NCI-H2029 (cell line): Measurements from ENCODE around the gene CX3CL1.

Experiments
- DNase-seq: peaks from one replicate; lab custom pipeline; 2025; lab: John Stamatoyannopoulos, UW

CX3CL1 gene

DNA sequence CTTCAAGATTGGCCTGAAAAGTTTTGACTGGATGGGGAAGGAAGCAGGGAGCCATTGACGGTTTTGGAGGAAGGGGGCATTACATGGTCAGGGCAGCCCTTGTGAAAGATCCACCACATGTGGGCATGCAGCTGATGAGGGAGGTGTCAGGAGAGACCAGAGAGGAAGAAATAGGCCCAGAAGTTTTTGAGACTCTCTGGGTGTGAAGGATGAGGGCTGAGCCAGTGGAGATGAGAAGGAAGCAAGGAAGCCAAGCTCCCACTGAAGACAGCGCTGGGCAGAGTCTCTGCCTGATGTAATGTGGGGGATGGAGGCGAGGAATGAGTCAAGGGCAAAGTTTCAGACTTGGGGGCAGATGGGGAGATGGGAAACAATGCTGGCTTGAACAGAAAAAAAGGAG lies 32.8 kb downstream of the CX3CL1 start:
- DNase-seq = no peak

DNA sequence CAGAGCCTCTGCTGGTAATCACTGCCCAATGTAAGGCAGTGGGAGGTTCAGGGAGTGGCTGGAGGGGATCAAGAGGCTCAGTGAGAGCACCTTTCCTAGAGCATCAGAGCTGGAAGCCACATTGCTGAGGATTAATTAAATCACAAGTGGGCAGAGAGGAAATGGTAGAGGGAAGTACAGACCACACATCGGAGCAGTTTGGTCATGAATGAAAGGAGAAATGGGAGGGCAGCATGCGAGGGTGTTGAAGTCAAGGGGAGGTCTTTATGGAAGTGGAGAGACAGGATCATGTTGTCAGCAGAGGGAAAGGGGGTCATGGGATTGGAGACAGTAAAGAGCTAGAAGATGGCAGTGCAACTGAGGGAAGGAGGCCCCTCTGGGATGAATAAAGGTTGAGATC lies 34.6 kb downstream of the CX3CL1 start:
- no peak for DNase-seq

DNA sequence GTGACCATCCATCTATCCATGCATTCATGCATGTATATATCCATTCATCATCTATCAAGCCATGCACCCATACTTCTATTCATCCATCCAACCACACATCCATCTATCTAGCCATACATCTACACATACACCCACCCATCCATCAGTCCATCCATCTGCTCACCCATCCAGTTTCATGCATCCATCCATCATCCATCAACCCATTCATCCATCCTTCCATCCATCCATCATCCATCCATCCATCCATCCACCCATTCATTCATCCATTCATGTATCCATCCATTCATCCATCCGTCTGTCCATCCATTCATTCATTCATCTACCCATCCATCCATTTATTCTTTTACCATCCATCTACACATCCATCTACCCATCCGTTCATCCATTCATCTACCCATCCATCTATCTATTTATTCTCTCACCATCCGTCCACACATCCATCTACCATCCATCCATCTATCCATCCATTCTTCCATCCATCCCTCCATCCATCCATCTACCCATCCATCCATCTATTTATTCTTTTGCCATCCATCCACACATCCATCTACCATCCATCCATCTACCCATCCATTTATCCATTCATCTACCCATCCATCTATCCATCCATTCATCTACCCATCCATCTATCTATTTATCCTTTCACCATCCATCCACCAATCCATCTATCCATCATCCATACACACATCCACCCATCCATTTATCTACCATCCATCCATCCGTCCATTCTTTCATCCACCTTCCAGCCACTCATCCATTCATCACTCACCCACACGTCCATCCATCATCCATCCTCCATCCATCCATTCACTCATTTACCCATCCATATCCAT lies 35.4 kb downstream of the CX3CL1 start:
- DNase-seq = no peak

DNA sequence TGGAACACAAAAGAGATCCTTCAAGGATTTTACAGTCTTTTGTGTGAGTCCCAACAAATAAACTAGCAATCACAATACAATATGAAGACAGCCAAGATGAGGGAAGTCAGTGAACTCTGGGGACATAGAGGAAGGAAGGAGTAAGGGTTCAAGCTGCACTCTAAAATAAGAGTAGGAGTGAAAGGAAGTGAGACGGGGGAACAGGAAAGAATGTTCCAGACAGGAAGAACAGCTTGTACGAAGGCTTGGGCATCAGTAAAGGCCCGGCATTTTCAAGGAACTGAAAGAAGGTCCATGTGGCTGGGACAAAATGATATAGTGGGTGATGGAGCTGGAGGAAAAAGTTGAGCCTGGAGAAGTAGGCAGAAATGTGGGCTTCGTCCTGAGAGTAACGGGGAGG lies 36.8 kb downstream of the CX3CL1 start:
- DNase-seq = no peak

DNA sequence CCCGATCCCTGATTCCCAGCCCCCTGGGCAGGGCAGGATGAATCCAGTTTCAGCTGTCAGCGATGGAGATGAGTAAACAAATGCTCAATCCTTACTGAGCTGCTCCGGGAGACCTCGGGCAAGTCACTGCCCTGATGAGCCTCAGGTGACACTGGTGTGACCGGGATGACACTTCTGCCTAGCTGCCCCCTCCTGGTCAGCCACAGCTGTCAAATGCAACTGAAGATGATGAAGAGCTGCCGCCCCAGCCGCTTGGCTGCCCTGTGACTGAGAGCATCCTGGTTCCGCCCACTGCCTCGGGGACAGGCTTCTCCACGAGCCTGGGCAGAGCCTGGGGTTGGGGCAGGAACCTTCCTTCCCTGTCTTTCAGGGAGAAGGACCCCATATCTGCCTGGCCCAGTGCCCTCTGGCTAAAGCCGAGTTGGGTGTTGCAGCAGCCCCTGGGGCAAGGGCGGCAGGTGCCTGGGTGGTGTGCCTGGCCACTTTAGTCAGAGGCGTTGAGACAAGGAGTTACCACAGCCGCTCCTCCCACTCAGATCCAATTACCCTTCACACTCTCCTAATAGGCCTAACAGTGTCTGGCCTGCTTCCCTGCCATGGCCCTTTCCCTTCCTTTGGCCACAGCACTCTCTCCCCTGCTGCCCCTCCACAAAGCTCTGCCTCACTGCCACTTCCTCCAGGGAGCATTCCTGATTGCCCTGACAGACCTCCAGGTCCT lies 37.7 kb downstream of the CX3CL1 start:
- DNase-seq = peak; percentile 30

DNA sequence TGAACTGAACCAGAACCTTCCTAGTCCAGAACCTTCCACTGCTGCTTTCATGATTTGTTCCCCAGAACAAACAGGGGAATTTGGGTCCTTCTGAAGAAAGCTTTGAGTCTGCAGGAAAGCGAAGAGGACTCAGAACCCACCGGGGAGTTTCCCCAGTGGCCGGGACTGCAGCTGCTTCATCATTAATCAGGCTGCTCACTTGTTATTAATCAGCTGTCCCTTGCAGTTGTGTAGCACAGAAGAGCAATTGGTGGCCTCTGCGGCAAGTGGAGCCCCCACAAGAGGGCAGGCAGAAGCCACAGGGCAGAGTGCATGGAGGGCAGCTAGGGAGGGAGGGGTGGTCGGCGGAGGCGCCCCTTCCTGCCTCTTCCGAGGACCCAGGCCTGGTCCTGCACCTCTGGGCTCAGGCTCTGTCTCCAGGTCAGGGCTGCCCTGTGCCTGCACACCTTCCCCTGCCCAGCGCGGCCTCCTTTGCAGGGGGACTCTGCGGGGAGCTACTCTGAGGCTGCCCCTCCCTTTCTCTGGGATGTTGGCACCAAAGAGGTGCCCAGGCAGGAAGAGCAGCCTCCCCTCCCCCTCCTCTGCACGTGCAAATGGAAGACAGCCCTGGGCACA lies 39.2 kb downstream of the CX3CL1 start:
- DNase-seq = no peak

DNA sequence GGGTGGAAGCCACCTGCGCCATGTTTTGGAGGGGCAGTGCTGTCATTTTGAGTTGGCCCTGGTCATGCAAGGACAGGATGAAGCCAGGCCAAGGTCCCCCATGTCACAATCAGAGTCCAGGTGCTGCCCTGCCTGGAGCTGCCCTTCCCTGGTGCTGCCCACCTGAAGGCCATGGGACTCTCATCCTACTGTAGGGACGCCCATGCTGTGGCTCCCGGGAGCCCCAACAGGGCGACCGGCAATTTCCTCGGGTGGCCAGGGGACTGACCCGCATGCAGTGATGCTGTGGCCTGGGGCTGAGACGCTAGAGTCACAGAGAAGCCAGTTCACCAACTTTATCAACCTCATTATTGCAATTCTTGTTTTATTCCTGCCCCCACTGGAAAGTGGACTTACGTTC lies 40.3 kb downstream of the CX3CL1 start:
- no peak for DNase-seq

DNA sequence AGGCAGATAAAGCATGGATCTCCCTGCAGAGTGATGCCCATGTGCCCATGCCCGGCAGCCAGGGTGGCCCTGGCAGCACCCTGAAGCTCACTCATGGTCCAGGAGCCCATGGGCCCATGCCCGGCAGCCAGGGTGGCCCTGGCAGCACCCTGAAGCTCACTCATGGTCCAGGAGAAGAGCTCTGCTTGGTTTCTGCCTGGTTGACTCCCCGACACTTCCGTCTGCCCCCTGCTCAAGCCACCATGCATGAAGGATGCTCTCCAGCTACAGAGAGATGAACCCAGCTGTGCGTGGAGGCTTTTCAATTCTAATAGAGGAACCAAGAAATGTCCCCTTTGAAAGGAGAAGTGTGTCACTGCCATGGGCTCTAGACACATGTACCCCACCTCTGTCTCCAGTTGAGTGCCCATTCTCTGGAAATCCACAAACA lies 41.0 kb downstream of the CX3CL1 start:
- no peak for DNase-seq

DNA sequence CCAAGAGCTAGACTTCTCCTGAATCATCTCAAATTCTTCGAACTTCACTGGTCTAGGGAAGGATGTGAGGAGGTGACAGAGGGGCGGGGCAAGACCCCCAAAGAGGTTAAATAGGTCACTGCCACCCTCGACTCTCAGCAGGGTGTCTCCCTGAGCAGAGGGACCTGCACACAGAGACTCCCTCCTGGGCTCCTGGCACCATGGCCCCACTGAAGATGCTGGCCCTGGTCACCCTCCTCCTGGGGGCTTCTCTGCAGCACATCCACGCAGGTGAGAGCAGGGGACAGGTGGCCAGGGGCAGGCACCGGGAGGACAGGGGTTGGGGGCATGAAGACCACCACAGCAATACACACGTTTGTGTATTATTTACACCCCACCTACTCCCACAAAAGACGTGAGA lies 41.4 kb downstream of the CX3CL1 start:
- no peak for DNase-seq

DNA sequence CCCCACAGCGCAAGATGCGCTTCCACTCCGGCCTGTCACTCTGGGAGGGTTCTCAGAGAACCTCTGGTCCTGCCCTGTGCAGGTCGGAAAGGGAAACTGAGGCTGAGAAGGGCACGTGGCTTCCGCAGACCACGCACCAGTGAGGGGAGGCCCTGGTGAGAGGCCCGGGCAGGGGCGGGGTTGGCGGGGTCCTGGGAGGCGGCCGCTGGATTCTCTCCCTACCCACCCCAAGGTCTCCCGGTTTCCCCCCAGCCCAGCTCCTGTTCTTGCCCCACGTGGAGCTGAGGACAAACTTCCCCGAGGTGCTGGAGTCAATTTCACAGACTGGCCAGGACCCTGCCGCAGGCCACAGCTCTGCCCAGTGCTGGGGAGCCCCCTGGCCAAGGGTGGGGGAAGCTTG lies 43.8 kb downstream of the CX3CL1 start:
- DNase-seq = no peak

DNA sequence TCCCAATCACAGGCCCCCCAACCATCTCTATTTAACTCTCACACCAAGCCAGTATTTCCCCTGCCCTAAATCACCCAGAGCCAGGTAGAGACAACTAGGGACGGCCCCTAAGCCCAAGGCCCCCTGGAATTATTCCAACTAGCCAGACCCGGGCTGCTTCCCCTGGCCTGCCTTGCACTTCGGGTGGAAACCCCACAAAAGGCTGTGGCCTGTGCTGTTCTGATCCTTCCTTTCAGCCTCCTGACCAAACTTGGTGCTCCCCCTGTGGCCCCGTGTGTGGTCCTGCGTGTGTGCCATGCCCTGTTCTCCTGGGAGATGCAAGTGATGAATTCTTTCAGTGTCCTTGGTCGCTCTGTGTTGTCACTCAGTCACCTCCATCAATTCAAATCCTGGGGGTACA lies 47.2 kb downstream of the CX3CL1 start:
- no peak for DNase-seq

DNA sequence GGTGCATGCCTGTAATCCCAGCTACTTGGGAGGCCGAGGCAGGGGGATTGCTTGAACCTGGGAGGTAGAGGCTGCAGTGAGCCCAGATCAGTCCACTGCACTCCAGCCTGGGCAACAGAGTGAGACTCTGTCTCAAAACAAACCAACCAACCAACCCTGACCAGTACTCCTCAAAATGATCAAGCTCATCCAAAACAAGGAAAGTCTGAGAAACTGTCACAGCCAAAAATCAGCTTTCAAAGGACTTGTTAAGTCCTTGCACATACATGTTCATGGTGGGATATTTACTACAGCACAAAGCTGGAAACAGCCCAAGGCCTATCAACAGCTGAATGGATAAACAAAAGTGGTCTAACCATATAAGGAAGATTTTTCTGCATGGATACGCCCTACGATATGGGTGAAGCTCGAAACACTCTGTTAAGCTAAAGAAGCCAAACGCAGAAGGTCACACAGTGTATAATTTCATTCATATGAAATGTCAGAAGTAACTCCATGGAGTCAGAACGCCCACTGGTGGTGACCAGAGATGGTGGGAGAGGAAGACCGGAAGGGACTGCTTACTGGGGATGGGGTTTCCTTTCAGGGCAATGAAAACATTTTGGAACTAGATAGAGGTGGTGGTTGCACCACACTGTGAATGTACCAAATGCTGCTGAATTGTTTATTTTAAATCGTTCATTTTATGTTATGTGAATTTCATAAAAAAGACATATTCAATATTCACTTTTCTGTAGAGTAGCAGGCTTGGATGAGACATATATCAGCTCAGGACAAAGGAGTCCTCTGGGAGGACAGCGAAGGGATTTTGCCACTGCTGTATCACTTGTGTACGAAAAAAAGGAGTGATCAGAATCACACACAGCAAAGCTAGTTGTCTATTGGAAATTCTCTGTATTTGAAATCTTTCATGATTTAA lies 50.0 kb downstream of the CX3CL1 start:
- DNase-seq = peak; percentile 1

DNA sequence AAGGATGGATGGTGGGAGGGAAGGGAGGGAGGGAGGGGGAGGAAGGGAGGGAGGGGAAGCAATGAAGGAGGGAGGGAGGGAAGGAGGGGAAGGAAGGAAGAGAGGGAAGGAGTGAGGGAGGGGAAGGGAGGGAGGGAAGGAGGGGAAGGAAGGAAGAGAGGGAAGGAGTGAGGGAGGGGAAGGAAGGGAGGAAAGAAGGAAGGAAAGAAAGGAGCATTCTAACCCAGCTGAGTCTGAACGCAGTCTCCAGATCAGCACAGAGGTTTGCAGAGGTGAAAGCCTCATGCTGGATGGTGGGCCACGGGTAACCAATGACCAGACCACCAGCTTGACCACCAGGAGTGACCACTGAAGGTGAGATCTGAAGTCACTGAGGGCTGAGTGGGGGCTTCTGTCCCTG lies 50.9 kb downstream of the CX3CL1 start:
- DNase-seq = no peak

DNA sequence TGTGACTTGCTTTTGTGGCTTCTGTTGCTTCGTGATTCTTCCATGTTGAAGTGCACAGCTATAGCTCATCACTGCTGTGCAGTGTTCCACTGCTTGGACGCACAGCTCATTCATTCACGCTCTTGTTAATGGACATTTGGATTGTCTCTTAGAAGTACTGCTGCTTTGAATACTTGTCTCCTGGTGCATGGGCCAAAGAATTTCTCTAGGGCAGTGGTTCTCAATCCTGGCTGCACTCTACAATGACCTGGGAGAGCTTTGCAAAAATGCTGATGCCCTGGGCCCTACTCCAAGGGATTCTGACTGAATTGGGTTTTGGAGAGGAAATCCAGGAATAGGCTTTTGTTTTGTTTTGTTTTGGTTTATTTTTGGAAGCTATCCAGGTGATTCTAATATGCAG lies 52.3 kb downstream of the CX3CL1 start:
- DNase-seq = no peak

DNA sequence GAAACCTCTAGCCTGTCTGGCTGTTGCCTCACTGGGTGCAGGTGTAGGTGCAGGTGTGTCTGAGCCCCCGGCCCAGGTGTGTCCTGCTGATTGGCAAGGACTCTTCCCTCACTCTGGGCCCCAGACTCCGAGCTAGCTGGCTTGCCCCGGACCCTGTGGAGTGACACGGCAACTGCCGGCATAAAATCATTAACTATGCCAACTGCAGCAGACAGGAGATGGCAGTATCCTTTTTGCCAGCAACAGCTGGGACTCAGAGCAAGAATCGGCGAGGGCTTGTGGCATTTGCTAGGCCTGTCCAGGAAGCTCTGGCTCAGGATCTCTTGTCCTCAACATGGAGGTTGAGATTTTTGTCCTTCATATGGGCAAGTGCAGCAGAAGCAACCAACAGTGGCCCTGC lies 54.1 kb downstream of the CX3CL1 start:
- DNase-seq = no peak

DNA sequence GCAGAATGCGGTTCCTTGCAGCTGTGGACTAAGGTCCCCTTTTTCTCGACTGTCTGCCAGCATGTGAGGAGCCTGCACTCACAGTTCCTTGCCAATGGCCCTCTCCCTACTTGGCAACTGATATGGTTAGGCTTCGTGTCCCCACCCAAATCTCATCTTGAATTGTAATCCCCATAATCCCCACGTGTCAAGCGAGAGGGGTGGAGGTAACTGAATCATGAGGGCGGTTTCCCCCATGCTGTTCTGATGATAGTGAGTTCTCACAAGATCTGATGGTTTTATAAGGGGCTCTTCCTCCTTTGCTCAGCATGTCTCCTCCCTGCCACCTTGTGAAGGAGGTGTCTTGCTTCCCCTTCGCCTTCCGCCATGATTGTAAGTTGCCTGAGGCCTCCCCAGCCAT lies 55.0 kb downstream of the CX3CL1 start:
- no peak for DNase-seq

DNA sequence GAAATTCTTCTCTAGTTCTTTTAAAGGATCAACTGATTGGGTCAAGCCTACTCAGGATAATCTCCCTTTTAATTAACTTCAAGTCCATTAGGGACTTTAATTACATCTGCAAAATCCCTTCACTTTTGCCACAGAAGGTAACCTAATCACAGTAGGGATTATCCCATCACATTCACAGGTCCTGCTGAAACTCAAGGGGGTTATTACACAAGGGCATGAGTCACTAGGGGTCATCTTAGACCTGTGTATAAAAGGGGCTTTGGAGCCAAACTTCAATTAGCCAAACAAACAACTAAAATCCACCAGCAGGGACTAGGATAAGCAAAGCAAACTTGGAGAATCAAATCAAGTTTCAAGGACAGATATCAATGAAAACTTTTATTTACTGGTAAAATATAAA lies 55.5 kb downstream of the CX3CL1 start:
- no peak for DNase-seq

DNA sequence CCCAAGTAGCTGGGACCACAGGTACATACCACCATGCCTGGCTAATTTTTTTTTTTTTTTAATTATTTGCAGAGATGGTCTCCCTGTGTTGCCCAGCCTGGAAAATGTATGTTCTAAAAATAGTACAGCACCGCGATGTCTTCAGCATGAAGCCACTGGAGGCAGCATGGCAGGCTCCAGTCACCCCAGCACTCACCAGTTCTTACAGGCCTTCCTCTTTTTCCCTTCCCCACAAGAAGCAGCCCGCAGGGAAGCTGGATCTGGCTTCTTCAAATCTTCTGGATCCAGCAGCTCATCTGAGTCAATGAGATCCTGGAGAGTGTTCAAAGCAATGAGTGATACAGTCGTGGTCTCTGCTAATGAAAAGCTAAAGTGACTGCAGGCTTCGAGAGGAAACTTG lies 58.7 kb downstream of the CX3CL1 start:
- DNase-seq = no peak

DNA sequence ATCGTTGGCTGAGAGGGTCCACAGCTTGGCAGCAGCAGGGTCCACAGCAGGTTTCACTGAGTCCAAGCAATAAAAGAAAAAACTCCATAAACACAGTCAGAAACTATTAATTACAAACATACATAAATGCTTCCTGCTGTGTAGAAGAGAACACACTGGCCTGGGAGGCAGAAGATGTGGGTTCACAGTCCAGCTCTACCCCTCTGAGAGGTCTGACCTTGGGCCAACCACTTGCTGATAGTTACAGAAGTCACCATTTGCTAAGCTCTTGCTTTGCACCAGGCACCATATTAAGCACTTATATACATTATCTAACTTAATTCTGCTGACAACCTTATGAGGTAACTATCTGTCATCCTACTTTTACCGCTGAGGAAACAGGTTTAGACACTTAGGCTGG lies 60.2 kb downstream of the CX3CL1 start:
- no peak for DNase-seq

DNA sequence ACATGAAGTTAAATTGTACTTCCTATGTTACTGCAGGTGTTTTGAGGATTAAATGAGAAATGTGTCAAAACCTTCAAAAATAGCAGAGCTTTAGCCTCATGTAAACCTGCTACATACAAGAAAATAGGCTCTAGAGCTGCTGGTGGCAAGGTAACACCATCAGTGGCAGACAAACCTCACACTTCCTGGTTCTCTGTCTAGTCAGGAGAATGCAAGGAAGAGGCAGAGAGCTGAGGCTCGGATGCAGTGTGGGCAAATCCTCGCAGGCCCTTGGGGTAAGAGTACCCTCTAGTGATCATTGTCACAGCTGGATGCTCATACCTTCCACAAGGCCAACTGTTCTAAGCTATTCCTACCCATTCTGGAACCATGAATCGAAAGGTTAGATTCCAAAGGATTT lies 60.7 kb downstream of the CX3CL1 start:
- DNase-seq = no peak

DNA sequence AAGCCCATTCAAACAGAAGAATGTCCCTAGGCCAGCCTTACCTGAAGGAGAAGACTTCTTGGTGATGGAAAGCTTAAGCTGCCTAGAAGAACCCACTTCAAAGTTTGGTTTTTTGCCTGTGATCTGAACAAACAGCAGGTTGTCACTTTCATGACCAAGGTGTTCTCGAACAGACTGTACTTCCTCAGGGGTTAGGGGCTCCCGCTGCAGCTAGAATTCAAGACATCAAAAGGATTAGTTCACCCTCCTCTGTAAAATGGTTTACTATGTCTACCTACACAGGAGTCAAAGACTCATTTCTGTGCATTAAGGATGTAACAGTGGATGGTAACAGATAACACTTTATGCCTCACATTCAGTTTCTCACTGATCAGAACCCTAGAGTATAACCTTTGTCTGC lies 61.7 kb downstream of the CX3CL1 start:
- DNase-seq = no peak
